ENCODE results near the gene CYTH2. TPM values are rescaled to one million over a fixed set of nuclear protein-coding genes. Genes with fewer than 3 reads are reported as not detected.

CYTH2 gene
- total and polyA plus RNA-seq, 9 of the 15 experiments (the other 6 are each of a cell fraction or from before 2014, with no cell fraction given) = 1.8 to 45.2 (median 23.8) TPM

DNA sequence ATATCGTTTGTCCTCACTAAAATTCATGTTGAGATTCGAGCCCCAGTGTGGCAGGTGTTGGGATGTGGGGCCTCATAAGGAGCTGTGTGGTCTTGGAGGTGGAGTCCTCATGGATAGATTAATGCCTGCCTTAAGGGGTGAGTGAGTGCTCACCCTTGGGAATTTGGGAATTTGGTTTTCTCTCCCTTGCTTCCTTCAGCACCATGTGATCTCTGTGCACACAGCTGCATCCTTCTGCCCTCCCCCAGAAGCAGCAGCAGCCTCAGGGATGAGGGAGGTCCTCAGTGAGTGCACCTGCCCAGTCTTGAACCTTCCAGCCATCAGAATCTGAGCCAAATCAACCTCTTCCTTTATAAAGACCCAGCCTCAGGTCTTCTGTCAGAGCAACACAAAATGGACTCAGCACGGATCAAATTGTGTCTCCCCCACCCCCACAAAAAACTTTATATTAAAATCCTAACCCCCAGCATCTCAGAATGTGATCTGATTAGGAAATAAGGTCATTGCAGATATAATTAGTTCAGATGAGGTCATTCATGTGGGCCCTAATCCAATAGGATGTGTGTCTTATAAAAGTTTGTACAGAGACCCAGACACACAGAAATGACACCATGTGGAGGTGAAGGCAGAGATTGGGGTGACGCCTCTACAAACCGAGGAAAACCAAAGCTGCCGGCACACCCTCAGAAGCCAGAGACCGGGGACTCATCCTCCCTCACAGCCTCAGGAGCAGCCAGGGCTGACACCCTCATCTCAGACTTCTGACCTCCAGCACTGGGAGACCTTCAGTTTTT is 12.9 kb downstream of the CYTH2 start:
- DNase-seq (ENCODE audit: extremely low read depth in 1 of 4, low spot score in 3 of 4) (no peak), ATAC-seq (no peak), FAIRE-seq (no peak)
- Histone ChIP-seq H2AFZ (ENCODE audit: low read depth, low read length) (no peak overlapping the region), H3K79me2 (ENCODE audit: control insufficient read depth, insufficient read depth, low read length) (no peaks in the 10 kb centered on the region), H3K9me1 (ENCODE audit: control insufficient read depth, insufficient read depth, low read length) (no peaks in the 10 kb centered on the region), H3K9ac (ENCODE audit: insufficient read depth in 1 of 2, low read depth in 2 of 2, low read length in 2 of 2) (peak overlapping the region in 1 of 2 experiments; percentile 23; a peak in 1 of 4 replicates), H3K27ac (ENCODE audit: extremely low read depth, low read depth, low read length) (no peak overlapping the region), H4K20me1 (replicated peaks; ENCODE audit: control insufficient read depth, insufficient read depth, low read length) (no peaks in the 10 kb centered on the region), H3K36me3 (ENCODE audit: control insufficient read depth, insufficient read depth, low read length) (peaks cover 25% of the 10 kb centered on the region; the same call in 1 of the 3 replicates), H3K9me3 (replicated peaks; ENCODE audit: control insufficient read depth, insufficient read depth, low read depth, low read length) (no peaks in the 10 kb centered on the region), H3K27me3 (ENCODE audit: control insufficient read depth in 2 of 2, insufficient read depth in 2 of 2, low read length in 2 of 2) (no peaks in the 10 kb centered on the region), H3K4me2 (ENCODE audit: insufficient read depth, low read length) (no peak overlapping the region), H3K4me1 (replicated peaks in 1 of 2; ENCODE audit: control insufficient read depth in 2 of 2, insufficient read depth in 2 of 2, low read length in 2 of 2) (peaks cover 0 to 19% of the 10 kb centered on the region in 2 experiments; a peak in 2 of 5 replicates), H3K4me3 (no peak overlapping the region)
- intact Hi-C loops (cut with micrococcal nuclease) (no loop called here), in situ Hi-C loops (cut with MboI) (no loop called here)
- BruUV-seq (replicated peaks) = TSS peak; percentile 35
- ChIA-PET POLR2A (interaction anchor here (0.6 to 1.7 kb wide), 3 partner anchors 9 to 1002 kb away, joined by 3 to 7 read pairs (median 3); no protein-coding TSS in a partner anchor), CTCF (ENCODE audit: low intra/inter-chr PET ratio) (no interaction called here)
- WGBS (ENCODE audit: insufficient coverage, low coverage, missing lambda C conversion rate) = 41% methylated on average over 7 of the region's 7 CpGs
- TF ChIP-seq SUPT5H (IDR thresholded peaks at IDR 0.05) = peak; percentile 24; the same call in 1 of the 2 replicates
- peak; percentile 83; the same call in 1 of the 2 replicates for TF ChIP-seq POLR2AphosphoS2 (IDR thresholded peaks at IDR 0.05; ENCODE audit: low read length)
- peak; percentile 14 for TF ChIP-seq POLR2B (IDR thresholded peaks at IDR 0.05; ENCODE audit: low read depth, partially characterized antibody)
- TF ChIP-seq POLR2A (conservative IDR thresholded peaks at IDR 0.05) = peak; percentile 58; the same call in 1 of the 2 replicates
- no peak for TF ChIP-seq ZC3H4 (CRISPR knock-in tag; IDR thresholded peaks at IDR 0.05; ENCODE audit: borderline replicate concordance)
- no peak for TF ChIP-seq ZBTB7A (IDR thresholded peaks at IDR 0.05; ENCODE audit: borderline replicate concordance, control insufficient read depth, low read depth, low read length)
- TF ChIP-seq PML (IDR thresholded peaks at IDR 0.05; ENCODE audit: low read length) = 0 out of 2 replicates have a peak, but pooled peaks have one; percentile 7

All from K562 (cell line).